Naive thymus-derived CD4-positive, alpha-beta T cell (primary cell): Measurements from ENCODE around the gene TSTD2. TPM values are rescaled to one million over a fixed set of nuclear protein-coding genes. Genes with fewer than 3 reads are reported as not detected.
"Not testable (repeated sequence)": the region's sequence is repeated elsewhere in the genome, so short reads cannot be mapped to it uniquely, and the experiment has no call there.

Experiments used
- ATAC-seq: fragments of 150-1000 bp; cut with Tn5 transposase; 2 replicates; pipeline ENCODE4 v1.10.0; 2021; ENCODE audit warnings: mild to moderate bottlenecking, moderate library complexity
- CTCF ChIA-PET: fragments of 350-600 bp; sonication (Branson Sonifier 250); formaldehyde crosslinking; loops from one replicate; lab custom pipeline; 2021; ENCODE audit warnings: antibody characterized with exemption; lab: Charles Lee
- POLR2A ChIA-PET: fragments of 350-600 bp; sonication (Branson Sonifier 250); formaldehyde crosslinking; loops from one replicate; lab custom pipeline; 2021; ENCODE audit warnings: antibody characterized with exemption, inconsistent platforms; lab: Charles Lee
- DNase-seq, 9 donors: peaks; one replicate each; pipeline versions ENCODE4 v3.0.0 to v3.0.0-alpha.2; 2020 to 2022; ENCODE audit warnings: mixed read lengths in 1 of 9
- H3K27ac ChIP-seq: one replicate; pipeline ENCODE4 v1.7.0; 2013; ENCODE audit warnings: mild to moderate bottlenecking, low read depth, low read length, moderate library complexity
- H3K27me3 ChIP-seq, 2 donors: one replicate each; pipeline ENCODE4 v1.7.0; 2013; ENCODE audit warnings: low read length in 2 of 2, mild to moderate bottlenecking in 2 of 2, moderate library complexity in 2 of 2; ENCODE audit not compliant: control insufficient read depth in 2 of 2, insufficient read depth in 2 of 2
- H3K36me3 ChIP-seq, 3 experiments: 1 replicate in 2 of 3; 2 replicates in 1 of 3; pipeline ENCODE4 v1.7.0; 2013; ENCODE audit warnings: low read length in 3 of 3, mild to moderate bottlenecking in 3 of 3, moderate library complexity in 1 of 3; ENCODE audit not compliant: insufficient read depth in 3 of 3, control insufficient read depth in 2 of 3
- H3K4me1 ChIP-seq, 2 donors: one replicate each; pipeline ENCODE4 v1.7.0; 2013; ENCODE audit warnings: low read length in 2 of 2, mild to moderate bottlenecking in 2 of 2, moderate library complexity in 1 of 2; ENCODE audit not compliant: control insufficient read depth in 2 of 2, insufficient read depth in 2 of 2
- H3K4me3 ChIP-seq: 2 replicates; pipeline ENCODE4 v1.7.0; 2013; ENCODE audit warnings: mild to moderate bottlenecking, low read length
- H3K9me3 ChIP-seq, 3 experiments: 1 replicate in 2 of 3; 2 replicates in 1 of 3; pipeline ENCODE4 v1.7.0; 2013; ENCODE audit warnings: low read length in 3 of 3; ENCODE audit not compliant: control insufficient read depth in 2 of 3
- H3K27ac Mint-ChIP-seq, 9 donors: one replicate each; pipeline ENCODE4 v1.8.0; 2020 to 2022; ENCODE audit warnings: mixed read lengths in 9 of 9, mild to moderate bottlenecking in 8 of 9, moderate library complexity in 5 of 9, inconsistent platforms in 2 of 9
- H3K27me3 Mint-ChIP-seq, 5 donors: one replicate each; pipeline ENCODE4 v1.8.0; 2021 to 2022; ENCODE audit warnings: mixed read lengths in 5 of 5, mild to moderate bottlenecking in 1 of 5
- H3K36me3 Mint-ChIP-seq, 5 donors: one replicate each; pipeline ENCODE4 v1.8.0; 2020 to 2022; ENCODE audit warnings: mixed read lengths in 5 of 5, mild to moderate bottlenecking in 3 of 5, inconsistent platforms in 1 of 5
- H3K4me1 Mint-ChIP-seq, 7 donors: one replicate each; pipeline ENCODE4 v1.8.0; 2020 to 2022; ENCODE audit warnings: mixed read lengths in 7 of 7, mild to moderate bottlenecking in 3 of 7, inconsistent platforms in 1 of 7
- H3K4me3 Mint-ChIP-seq, 10 donors: one replicate each; pipeline ENCODE4 v1.8.0; 2020 to 2022; ENCODE audit warnings: mild to moderate bottlenecking in 10 of 10, mixed read lengths in 10 of 10, moderate library complexity in 6 of 10, inconsistent platforms in 2 of 10
- H3K9me3 Mint-ChIP-seq, 11 donors: one replicate each; pipeline ENCODE4 v1.8.0; 2020 to 2022; ENCODE audit warnings: mixed read lengths in 11 of 11, mild to moderate bottlenecking in 4 of 11, inconsistent platforms in 1 of 11, moderate library complexity in 1 of 11
- intact Hi-C, 2 donors: fragments of 100-400 bp; cut with micrococcal nuclease; formaldehyde crosslinking; loops; one replicate each; pipeline ENCODE4 v1.15.1; 2023
- polyA plus RNA-seq, 2 donors: library from polyadenylated mRNA; unstranded; fragments of 300-500 nt; fragmentation: Illumina TruSeq; gene quantifications; one replicate each; pipeline ENCODE4 v1.2.3, GENCODE V29; 2021
- total RNA-seq, 6 experiments: library from RNA in 5 of 6; stranded (reverse) in 5 of 6; gene quantifications; 1 replicate in 5 of 6; 2 replicates in 1 of 6; pipeline ENCODE4 v1.2.3 and lab custom pipeline; 2021 to 2026

The TSTD2 gene
- total and polyA plus RNA-seq, 7 experiments from 2014 or later: 9.8 to 23.3 (median 16.3) TPM

DNA sequence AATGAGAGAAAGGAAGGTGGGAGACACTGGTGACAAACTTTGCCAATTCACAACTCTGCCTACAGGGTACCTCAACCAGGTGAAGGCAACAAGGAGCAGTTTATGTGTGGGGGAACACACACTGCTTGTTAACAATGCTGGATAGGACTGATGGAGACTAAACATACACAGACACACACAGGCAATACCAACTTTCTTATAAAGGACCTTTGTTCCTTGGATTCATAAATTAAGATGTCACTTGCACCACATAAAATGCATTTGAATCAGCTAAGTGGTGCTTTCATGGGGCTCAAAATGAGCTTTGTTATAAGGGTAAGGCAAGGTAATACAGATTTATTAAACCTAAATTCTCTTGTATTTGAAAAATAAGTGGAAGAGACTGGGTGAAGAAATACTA is 4.0 kb downstream of the TSTD2 start:
- Histone ChIP-seq H3K36me3 (peaks cover 3 to 24% (median 9%) of the 10 kb centered on the region in 3 experiments), H3K4me1 (peaks cover 9 to 12% of the 10 kb centered on the region in 2 donors), H3K4me3 (no peak overlapping the region), H3K27me3 (no peaks in the 10 kb centered on the region), H3K27ac (no peak overlapping the region), H3K9me3 (no peaks in the 10 kb centered on the region)
- ChIA-PET CTCF (interaction anchor here (0.5 kb wide), 1 partner anchor 230 kb away, joined by 3 read pairs; no protein-coding TSS in a partner anchor), POLR2A (no interaction called here)
- intact Hi-C loops: no loop called here
- no peak for DNase-seq
- peaks cover 0 to 2% (median 0%) of the 10 kb centered on the region in 11 donors for H3K9me3 Mint-ChIP-seq
- peaks cover 0 to 12% (median 7%) of the 10 kb centered on the region in 5 donors for H3K36me3 Mint-ChIP-seq
- H3K4me3 Mint-ChIP-seq: no peak overlapping the region
- H3K27me3 Mint-ChIP-seq: no peaks in the 10 kb centered on the region
- peaks cover 16 to 56% (median 41%) of the 10 kb centered on the region in 7 donors for H3K4me1 Mint-ChIP-seq
- no peak for ATAC-seq
- H3K27ac Mint-ChIP-seq: peak overlapping the region in 2 of 9 donors; percentile 45 to 55

DNA sequence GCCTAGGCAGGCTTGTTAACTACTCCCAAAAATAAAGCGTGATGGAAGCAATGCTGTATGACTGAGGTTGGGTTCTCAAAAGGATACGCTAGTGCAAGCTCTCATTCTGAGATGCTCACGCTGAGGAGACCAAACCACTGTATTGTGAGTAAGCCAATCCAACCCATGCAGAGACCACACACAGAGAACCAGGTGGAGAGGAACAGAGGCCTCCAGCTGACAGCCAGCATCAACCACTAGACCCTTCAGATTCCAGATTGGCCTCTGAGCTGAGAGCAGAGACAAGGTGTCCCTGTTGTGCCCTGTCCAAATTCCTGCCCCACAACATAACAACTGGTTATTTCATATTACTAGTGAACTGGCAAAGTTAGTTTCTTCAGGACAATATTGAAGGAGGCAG is 4.5 kb downstream of the TSTD2 start:
- intact Hi-C loops: no loop called here
- ChIA-PET POLR2A (no interaction called here), CTCF (interaction anchor here (0.5 kb wide), 1 partner anchor 230 kb away, joined by 3 read pairs; no protein-coding TSS in a partner anchor)
- Histone ChIP-seq H3K27me3 (no peaks in the 10 kb centered on the region), H3K9me3 (no peaks in the 10 kb centered on the region), H3K4me3 (no peak overlapping the region), H3K36me3 (peaks cover 3 to 25% (median 9%) of the 10 kb centered on the region in 3 experiments), H3K27ac (no peak overlapping the region), H3K4me1 (peaks cover 9 to 12% of the 10 kb centered on the region in 2 donors)
- Mint-ChIP-seq H3K4me3 (no peak overlapping the region), H3K27me3 (no peaks in the 10 kb centered on the region), H3K9me3 (peaks cover 0 to 2% (median 0%) of the 10 kb centered on the region in 11 donors), H3K36me3 (peaks cover 0 to 16% (median 10%) of the 10 kb centered on the region in 5 donors), H3K27ac (peak overlapping the region in 1 of 9 donors; percentile 45), H3K4me1 (peaks cover 16 to 56% (median 38%) of the 10 kb centered on the region in 7 donors)
- ATAC-seq (no peak), DNase-seq (no peak)

DNA sequence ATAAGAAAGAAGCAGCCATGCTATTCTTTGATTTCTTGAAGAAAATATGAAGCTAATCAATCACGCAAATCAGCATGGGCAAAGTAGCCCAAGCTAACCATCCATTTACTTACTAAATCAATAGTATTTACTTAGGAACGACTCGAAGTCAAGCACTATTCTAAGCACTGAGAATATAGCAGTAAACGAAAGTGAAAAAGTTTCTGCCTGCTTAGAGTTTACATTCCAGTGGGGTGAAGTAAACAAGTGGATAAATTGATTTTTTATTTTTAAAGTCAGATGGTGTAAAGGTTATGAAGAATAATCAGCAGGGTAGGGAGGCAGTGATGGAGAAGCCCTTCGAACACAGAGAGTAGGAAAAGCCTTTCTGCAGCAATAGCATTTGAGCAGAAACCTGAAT is 5.5 kb downstream of the TSTD2 start:
- Histone ChIP-seq H3K27me3 (no peaks in the 10 kb centered on the region), H3K9me3 (no peaks in the 10 kb centered on the region), H3K4me1 (peaks cover 9 to 11% of the 10 kb centered on the region in 2 donors), H3K36me3 (peaks cover 3 to 26% (median 9%) of the 10 kb centered on the region in 3 experiments), H3K4me3 (no peak overlapping the region), H3K27ac (no peak overlapping the region)
- ChIA-PET CTCF (no interaction called here), POLR2A (no interaction called here)
- DNase-seq (no peak), ATAC-seq (no peak)
- intact Hi-C loops: no loop called here
- peaks cover 0 to 17% (median 12%) of the 10 kb centered on the region in 5 donors for H3K36me3 Mint-ChIP-seq
- peaks cover 16 to 48% (median 35%) of the 10 kb centered on the region in 7 donors for H3K4me1 Mint-ChIP-seq
- no peaks in the 10 kb centered on the region for H3K9me3 Mint-ChIP-seq
- H3K27me3 Mint-ChIP-seq: no peaks in the 10 kb centered on the region
- no peak overlapping the region for H3K4me3 Mint-ChIP-seq
- no peak overlapping the region for H3K27ac Mint-ChIP-seq

DNA sequence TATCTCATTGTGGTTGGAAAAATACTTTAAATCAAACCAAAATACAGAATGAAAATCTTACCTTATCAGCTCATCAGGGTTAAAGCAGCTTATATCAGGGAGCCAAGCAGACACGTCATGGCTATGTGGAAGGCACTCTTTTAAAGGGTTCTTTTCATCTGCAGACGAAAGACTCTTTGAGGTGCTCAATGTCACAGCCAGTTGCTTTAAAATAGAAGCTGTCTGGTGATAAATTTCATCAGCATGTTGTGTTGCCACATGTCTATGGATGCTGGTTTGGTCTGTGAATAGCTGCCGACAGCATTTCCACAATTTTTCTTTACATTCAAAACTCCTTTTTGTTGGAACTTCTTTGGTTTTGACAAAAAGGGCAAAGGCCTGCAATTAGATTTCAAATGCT is 7.5 kb downstream of the TSTD2 start:
- no peak overlapping the region for H3K4me3 Mint-ChIP-seq
- H3K9me3 Mint-ChIP-seq: no peaks in the 10 kb centered on the region
- Histone ChIP-seq H3K36me3 (peaks cover 3 to 32% (median 9%) of the 10 kb centered on the region in 3 experiments), H3K27me3 (no peaks in the 10 kb centered on the region), H3K9me3 (no peaks in the 10 kb centered on the region), H3K4me3 (no peak overlapping the region), H3K27ac (no peak overlapping the region), H3K4me1 (no peaks in the 10 kb centered on the region)
- ATAC-seq (no peak), DNase-seq (no peak)
- H3K36me3 Mint-ChIP-seq: peaks cover under 1 to 31% (median 21%) of the 10 kb centered on the region in 5 donors
- intact Hi-C loops: no loop called here
- ChIA-PET CTCF (interaction anchor here (1.8 to 2.3 kb wide), 2 partner anchors 9 to 11 kb away, joined by 4 to 6 read pairs; no protein-coding TSS in a partner anchor), POLR2A (interaction anchor here (0.6 kb wide), 1 partner anchor 333 kb away, joined by 3 read pairs; no protein-coding TSS in a partner anchor)
- peaks cover 9 to 35% (median 21%) of the 10 kb centered on the region in 7 donors for H3K4me1 Mint-ChIP-seq
- H3K27ac Mint-ChIP-seq: no peak overlapping the region
- no peaks in the 10 kb centered on the region for H3K27me3 Mint-ChIP-seq

DNA sequence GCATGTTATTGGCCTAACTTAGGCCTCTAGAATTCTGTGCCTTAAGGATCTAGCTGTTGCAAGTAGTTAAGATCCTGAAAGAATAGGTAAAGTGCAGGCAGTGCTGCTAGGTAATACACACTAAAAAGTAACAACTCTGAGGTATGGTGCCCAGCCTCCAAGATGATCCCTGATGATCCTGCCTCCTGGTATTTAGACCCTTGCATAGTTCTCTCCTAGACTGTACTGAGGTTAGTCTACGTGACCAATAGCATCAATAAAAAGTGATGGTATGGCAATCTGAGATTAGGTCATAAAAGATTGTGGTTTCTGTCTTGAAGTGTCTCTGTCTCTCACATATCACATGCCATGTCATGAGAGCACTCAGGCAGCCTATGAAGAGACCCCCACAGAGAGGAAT is 9.2 kb downstream of the TSTD2 start:
- peaks cover 0 to 4% (median 0%) of the 10 kb centered on the region in 11 donors for H3K9me3 Mint-ChIP-seq
- peaks cover 3 to 32% (median 9%) of the 10 kb centered on the region in 3 experiments for H3K36me3 ChIP-seq
- DNase-seq (no peak), ATAC-seq (no peak)
- no peaks in the 10 kb centered on the region for H3K9me3 ChIP-seq
- ChIA-PET POLR2A (no interaction called here), CTCF (interaction anchor here (1.0 to 2.3 kb wide), 3 partner anchors 9 to 281 kb away, joined by 4 to 6 read pairs (median 4); no protein-coding TSS in a partner anchor)
- intact Hi-C loops: no loop called here
- no peak overlapping the region for H3K27ac ChIP-seq
- peaks cover 6 to 42% (median 27%) of the 10 kb centered on the region in 5 donors for H3K36me3 Mint-ChIP-seq
- H3K27me3 ChIP-seq: no peaks in the 10 kb centered on the region
- H3K4me1 Mint-ChIP-seq: peaks cover 3 to 19% (median 8%) of the 10 kb centered on the region in 7 donors
- H3K4me3 Mint-ChIP-seq: no peak overlapping the region
- no peak overlapping the region for H3K4me3 ChIP-seq
- H3K27me3 Mint-ChIP-seq: no peaks in the 10 kb centered on the region
- H3K4me1 ChIP-seq: no peaks in the 10 kb centered on the region
- peak overlapping the region in 1 of 9 donors; percentile 38 for H3K27ac Mint-ChIP-seq

DNA sequence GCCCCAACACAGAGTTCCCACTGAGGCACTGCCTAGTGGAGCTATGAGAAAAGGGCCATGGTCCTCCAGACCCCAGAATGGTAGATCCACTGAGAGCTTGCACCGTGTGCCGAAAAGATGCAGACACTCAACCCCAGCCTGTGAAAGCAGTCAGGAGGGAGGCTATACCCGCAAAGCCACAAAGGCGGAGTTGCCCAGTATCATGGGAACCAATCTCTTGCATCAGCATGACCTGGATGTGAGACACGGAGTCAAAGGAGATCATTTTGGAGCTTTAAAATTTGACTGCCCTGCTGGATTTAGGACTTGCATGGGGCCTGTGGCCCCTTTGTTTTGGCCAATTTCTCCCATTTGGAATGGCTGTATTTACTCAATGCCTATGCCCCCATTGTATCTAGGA is 10.7 kb downstream of the TSTD2 start:
- H3K27me3 ChIP-seq, H3K27me3 Mint-ChIP-seq, H3K9me3 Mint-ChIP-seq, H3K4me1 ChIP-seq, H3K4me3 Mint-ChIP-seq, H3K27ac Mint-ChIP-seq, DNase-seq, POLR2A ChIA-PET, H3K9me3 ChIP-seq, H3K27ac ChIP-seq, intact Hi-C loops, H3K4me3 ChIP-seq, CTCF ChIA-PET, ATAC-seq: not testable (repeated sequence)
- peaks cover 6 to 43% (median 27%) of the 10 kb centered on the region in 5 donors for H3K36me3 Mint-ChIP-seq
- peaks cover 0 to 12% (median 2%) of the 10 kb centered on the region in 7 donors for H3K4me1 Mint-ChIP-seq
- peaks cover 3 to 38% (median 9%) of the 10 kb centered on the region in 3 experiments for H3K36me3 ChIP-seq

DNA sequence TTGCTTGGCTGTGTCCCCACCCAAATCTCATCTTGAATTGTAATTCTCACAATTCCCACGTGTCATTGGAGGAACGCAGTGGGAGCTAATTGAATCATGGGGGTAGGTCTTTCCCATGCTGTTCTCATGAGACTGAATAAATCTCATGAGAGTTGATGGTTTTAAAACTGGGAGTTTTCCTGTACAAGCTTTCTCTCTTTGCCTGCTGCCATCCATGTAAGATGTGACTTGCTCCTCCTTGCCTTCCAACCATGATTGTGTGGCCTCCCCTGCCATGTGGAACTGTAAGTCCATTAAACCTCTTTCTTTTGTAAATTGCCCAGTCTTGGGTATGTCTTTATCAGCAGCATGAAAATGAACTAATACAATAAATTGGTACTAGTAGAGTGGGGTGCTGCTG is 13.1 kb downstream of the TSTD2 start:
- H3K4me1 ChIP-seq, H3K4me3 ChIP-seq, H3K27me3 Mint-ChIP-seq, ATAC-seq, DNase-seq, H3K27ac ChIP-seq, intact Hi-C loops, H3K4me3 Mint-ChIP-seq, CTCF ChIA-PET, H3K27me3 ChIP-seq, H3K27ac Mint-ChIP-seq, POLR2A ChIA-PET, H3K9me3 ChIP-seq, H3K9me3 Mint-ChIP-seq: not testable (repeated sequence)
- peaks cover 0 to 16% (median 2%) of the 10 kb centered on the region in 7 donors for H3K4me1 Mint-ChIP-seq
- peaks cover 0 to 27% (median 0%) of the 10 kb centered on the region in 3 experiments for H3K36me3 ChIP-seq
- peaks cover 6 to 46% (median 30%) of the 10 kb centered on the region in 5 donors for H3K36me3 Mint-ChIP-seq
